Measurements from ENCODE around the gene CNBD2.

- TF ChIP-seq YY1 (IDR thresholded peaks at IDR 0.05) (no peak), CTCF (IDR thresholded peaks at IDR 0.05; ENCODE audit: low read depth, low read length, missing input control) (no peak), FOXA1 (IDR thresholded peaks at IDR 0.05) (no peak), RAD21 (IDR thresholded peaks at IDR 0.05) (no peak), MAX (IDR thresholded peaks at IDR 0.05) (no peak), REST (IDR thresholded peaks at IDR 0.05) (no peak)
Measured at GRCh38 chr20:35967979-35968640, at the start of gene CNBD2.
